WTC11 (cell line): Measurements from ENCODE around the gene PDIA6. TPM values are rescaled to one million over a fixed set of nuclear protein-coding genes. Genes with fewer than 3 reads are reported as not detected.

Experiments
- ATAC-seq: fragments of 200-7000 bp; cut with Tn5 transposase; 2 replicates; pipeline ENCODE4 v1.10.0; 2021; ENCODE audit warnings: mild to moderate bottlenecking, moderate library complexity
- CTCF ChIA-PET: fragments of 300-600 bp; sonication (Branson Sonifier 250); formaldehyde crosslinking; loops from one replicate; lab custom pipeline; 2021; ENCODE audit warnings: antibody characterized with exemption; lab: Charles Lee
- POLR2A ChIA-PET: fragments of 350-600 bp; sonication (Branson Sonifier 250); formaldehyde crosslinking; loops from one replicate; lab custom pipeline; 2021; ENCODE audit warnings: antibody characterized with exemption; lab: Charles Lee
- DNase-seq: peaks from one replicate; pipeline ENCODE4 v3.0.0; 2021; ENCODE audit warnings: low spot score
- H3K27ac Mint-ChIP-seq: 2 replicates; pipeline ENCODE4 v1.8.0; 2021; ENCODE audit warnings: mixed read lengths
- H3K27me3 Mint-ChIP-seq: 2 replicates; pipeline ENCODE4 v1.8.0; 2021; ENCODE audit warnings: low read depth, mild to moderate bottlenecking, moderate library complexity, mixed read lengths
- H3K36me3 Mint-ChIP-seq: 2 replicates; pipeline ENCODE4 v1.8.0; 2021; ENCODE audit warnings: mixed read lengths
- H3K4me1 Mint-ChIP-seq: 2 replicates; pipeline ENCODE4 v1.8.0; 2022; ENCODE audit warnings: mixed read lengths
- H3K4me3 Mint-ChIP-seq: 2 replicates; pipeline ENCODE4 v1.8.0; 2021; ENCODE audit warnings: mild to moderate bottlenecking, moderate library complexity, mixed read lengths
- H3K9me3 Mint-ChIP-seq: 2 replicates; pipeline ENCODE4 v1.8.0; 2021; ENCODE audit warnings: mixed read lengths
- ATF3 ChIP-seq: sonication (generic); formaldehyde crosslinking; conservative IDR thresholded peaks from 2 replicates; pipeline ENCODE4 v1.8.1; 2022; ENCODE audit warnings: mild to moderate bottlenecking, missing genetic modification reagents
- CTCF ChIP-seq: fragments of 200-600 bp; IDR thresholded peaks from 2 replicates; pipeline ENCODE4 v1.8.0; 2022; ENCODE audit warnings: antibody characterized with exemption
- GRHL2 ChIP-seq: fragments of 250-450 bp; sonication (Bioruptor Pico); IDR thresholded peaks from 2 replicates; pipeline ENCODE4 v1.8.0; 2022; ENCODE audit warnings: mild to moderate bottlenecking, moderate library complexity; ENCODE audit not compliant: insufficient replicate concordance, severe bottlenecking
- IRF2 ChIP-seq: sonication (generic); formaldehyde crosslinking; IDR thresholded peaks from 2 replicates; pipeline ENCODE4 v1.8.0; 2022; ENCODE audit warnings: low read depth, missing genetic modification reagents, borderline replicate concordance
- RORB ChIP-seq: fragments of 250-450 bp; sonication (Bioruptor Pico); IDR thresholded peaks from 2 replicates; pipeline ENCODE4 v1.9.0; 2021; ENCODE audit warnings: mild to moderate bottlenecking
- ZNF138 ChIP-seq: sonication (generic); formaldehyde crosslinking; conservative IDR thresholded peaks from 2 replicates; pipeline ENCODE4 v1.8.1; 2022; ENCODE audit warnings: mild to moderate bottlenecking, moderate library complexity, missing genetic modification reagents
- ZNF281 ChIP-seq: sonication (generic); formaldehyde crosslinking; IDR thresholded peaks from 2 replicates; pipeline ENCODE4 v1.8.0; 2023; ENCODE audit warnings: mild to moderate bottlenecking, missing genetic modification reagents
- ZNF532 ChIP-seq: fragments of 250-450 bp; sonication (Bioruptor Pico); IDR thresholded peaks from 2 replicates; pipeline ENCODE4 v1.9.0; 2021; ENCODE audit warnings: mild to moderate bottlenecking, borderline replicate concordance
- total RNA-seq: library from RNA; stranded (reverse); gene quantifications from 3 replicates; pipeline ENCODE4 v1.2.3, GENCODE V29; 2021
- TF ChIP-seq, protein P1 (sequence below): fragments of 250-450 bp; sonication (Bioruptor Pico); IDR thresholded peaks from 2 replicates; pipeline ENCODE4 v2.1.2; 2022; ENCODE audit warnings: mild to moderate bottlenecking, moderate library complexity
- TF ChIP-seq, protein P2 (sequence below): fragments of 250-450 bp; sonication (Bioruptor Pico); IDR thresholded peaks from 2 replicates; pipeline ENCODE4 v1.9.0; 2021; ENCODE audit warnings: mild to moderate bottlenecking
- TF ChIP-seq, protein P3 (sequence below): fragments of 250-450 bp; sonication (Bioruptor Pico); conservative IDR thresholded peaks from 2 replicates; pipeline ENCODE4 v1.9.0; 2021; ENCODE audit warnings: mild to moderate bottlenecking
- TF ChIP-seq, protein P4 (sequence below): fragments of 250-450 bp; sonication (Bioruptor Pico); IDR thresholded peaks from 2 replicates; pipeline ENCODE4 v1.9.0; 2021; ENCODE audit warnings: mild to moderate bottlenecking

Gene PDIA6
- total RNA-seq, 1 experiment from 2014 or later, result 331 TPM

DNA sequence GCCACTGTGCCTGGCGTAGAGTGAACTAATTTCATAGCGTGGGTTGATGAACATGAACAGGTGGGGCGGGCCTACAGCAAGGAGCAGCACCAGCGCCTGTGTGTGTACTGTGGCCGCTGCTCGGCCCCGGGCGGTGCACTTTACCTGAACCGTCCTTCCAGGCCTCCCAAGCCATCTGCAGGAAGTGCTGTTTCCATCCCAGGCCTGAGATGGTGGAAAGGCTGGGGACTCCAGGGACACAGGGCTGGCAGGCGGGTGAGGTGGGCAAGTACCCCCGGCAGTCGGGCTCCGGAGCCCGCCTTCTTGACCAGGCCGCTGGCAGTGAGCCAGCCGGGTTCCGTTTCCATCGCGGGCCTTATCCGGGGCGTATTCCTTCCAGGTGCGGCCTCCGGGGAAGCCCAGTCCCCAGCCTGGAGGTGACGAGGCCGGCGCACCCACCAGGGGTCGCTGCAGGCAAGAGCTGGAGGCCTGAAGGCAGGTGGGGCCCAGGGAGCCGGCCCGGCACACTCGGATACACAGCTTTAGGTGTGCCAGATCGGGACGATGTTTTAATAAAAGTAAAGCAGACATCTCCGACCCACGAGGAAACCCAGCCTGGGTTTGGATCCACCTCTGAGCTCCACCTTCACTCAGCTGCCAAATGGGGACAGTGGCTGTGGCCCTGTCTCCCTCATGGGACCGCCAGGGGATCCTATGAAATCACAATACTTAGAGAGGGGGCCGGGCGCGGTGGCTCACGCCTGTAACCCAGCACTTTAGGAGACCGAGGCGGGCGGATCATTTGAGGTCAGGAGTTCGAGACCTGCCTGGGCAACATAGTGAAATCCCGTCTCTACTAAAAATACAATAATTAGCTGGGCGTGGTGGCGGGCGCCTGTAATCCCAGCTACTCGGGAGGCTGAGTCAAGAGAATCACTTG, 22.7 kb upstream of the PDIA6 start (continued):
- TF ChIP-seq IRF2 (no peak), CTCF (peak; percentile 90)

DNA sequence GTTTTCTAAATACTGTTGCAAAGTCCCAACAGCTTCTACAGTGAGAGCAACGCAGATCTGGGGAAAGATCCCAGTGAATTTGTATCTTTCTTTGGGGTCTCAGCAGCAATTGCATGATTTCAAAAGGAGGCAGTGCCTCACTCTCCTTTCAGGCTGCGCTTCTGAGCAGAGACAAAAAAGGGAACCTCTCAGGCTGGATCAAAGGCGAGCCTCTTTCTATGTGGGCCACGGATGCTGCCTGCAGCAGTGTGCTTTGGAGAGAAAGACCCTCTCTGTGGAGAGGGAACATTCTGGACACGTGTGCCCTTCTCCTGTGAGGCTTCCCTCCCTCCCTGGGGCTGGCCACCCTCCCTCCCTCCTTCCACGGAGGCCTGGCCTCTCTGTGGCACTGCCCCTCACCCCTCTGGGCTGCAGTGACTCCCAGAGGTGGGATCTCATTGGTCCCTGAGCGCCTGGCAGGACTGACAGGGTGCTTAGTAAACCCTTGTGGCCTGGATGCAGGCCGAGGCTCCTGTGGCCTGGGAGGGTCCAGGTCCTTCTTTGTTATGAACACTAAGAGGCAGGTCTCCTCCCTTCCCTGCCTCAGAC, 21.6 kb upstream of the PDIA6 start:
- Mint-ChIP-seq H3K27ac (no peak overlapping the region), H3K4me1 (peaks cover 14% of the 10 kb centered on the region), H3K4me3 (no peak overlapping the region), H3K27me3 (peaks cover 25% of the 10 kb centered on the region), H3K9me3 (no peaks in the 10 kb centered on the region), H3K36me3 (no peaks in the 10 kb centered on the region)
- TF ChIP-seq ATF3 (CRISPR knock-in tag) (no peak), RORB (CRISPR knock-in tag) (no peak), ZNF532 (no peak), ZNF281 (CRISPR knock-in tag) (no peak), GRHL2 (CRISPR knock-in tag) (no peak), ZNF138 (no peak)
- TF ChIP-seq, protein P1, sequence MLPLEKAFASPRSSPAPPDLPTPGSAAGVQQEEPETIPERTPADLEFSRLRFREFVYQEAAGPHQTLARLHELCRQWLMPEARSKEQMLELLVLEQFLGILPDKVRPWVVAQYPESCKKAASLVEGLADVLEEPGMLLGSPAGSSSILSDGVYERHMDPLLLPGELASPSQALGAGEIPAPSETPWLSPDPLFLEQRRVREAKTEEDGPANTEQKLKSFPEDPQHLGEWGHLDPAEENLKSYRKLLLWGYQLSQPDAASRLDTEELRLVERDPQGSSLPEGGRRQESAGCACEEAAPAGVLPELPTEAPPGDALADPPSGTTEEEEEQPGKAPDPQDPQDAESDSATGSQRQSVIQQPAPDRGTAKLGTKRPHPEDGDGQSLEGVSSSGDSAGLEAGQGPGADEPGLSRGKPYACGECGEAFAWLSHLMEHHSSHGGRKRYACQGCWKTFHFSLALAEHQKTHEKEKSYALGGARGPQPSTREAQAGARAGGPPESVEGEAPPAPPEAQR (CRISPR knock-in tag), result no peak
- TF ChIP-seq, protein P2, sequence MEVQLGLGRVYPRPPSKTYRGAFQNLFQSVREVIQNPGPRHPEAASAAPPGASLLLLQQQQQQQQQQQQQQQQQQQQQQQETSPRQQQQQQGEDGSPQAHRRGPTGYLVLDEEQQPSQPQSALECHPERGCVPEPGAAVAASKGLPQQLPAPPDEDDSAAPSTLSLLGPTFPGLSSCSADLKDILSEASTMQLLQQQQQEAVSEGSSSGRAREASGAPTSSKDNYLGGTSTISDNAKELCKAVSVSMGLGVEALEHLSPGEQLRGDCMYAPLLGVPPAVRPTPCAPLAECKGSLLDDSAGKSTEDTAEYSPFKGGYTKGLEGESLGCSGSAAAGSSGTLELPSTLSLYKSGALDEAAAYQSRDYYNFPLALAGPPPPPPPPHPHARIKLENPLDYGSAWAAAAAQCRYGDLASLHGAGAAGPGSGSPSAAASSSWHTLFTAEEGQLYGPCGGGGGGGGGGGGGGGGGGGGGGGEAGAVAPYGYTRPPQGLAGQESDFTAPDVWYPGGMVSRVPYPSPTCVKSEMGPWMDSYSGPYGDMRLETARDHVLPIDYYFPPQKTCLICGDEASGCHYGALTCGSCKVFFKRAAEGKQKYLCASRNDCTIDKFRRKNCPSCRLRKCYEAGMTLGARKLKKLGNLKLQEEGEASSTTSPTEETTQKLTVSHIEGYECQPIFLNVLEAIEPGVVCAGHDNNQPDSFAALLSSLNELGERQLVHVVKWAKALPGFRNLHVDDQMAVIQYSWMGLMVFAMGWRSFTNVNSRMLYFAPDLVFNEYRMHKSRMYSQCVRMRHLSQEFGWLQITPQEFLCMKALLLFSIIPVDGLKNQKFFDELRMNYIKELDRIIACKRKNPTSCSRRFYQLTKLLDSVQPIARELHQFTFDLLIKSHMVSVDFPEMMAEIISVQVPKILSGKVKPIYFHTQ (CRISPR knock-in tag), result no peak
- TF ChIP-seq, protein P3, sequence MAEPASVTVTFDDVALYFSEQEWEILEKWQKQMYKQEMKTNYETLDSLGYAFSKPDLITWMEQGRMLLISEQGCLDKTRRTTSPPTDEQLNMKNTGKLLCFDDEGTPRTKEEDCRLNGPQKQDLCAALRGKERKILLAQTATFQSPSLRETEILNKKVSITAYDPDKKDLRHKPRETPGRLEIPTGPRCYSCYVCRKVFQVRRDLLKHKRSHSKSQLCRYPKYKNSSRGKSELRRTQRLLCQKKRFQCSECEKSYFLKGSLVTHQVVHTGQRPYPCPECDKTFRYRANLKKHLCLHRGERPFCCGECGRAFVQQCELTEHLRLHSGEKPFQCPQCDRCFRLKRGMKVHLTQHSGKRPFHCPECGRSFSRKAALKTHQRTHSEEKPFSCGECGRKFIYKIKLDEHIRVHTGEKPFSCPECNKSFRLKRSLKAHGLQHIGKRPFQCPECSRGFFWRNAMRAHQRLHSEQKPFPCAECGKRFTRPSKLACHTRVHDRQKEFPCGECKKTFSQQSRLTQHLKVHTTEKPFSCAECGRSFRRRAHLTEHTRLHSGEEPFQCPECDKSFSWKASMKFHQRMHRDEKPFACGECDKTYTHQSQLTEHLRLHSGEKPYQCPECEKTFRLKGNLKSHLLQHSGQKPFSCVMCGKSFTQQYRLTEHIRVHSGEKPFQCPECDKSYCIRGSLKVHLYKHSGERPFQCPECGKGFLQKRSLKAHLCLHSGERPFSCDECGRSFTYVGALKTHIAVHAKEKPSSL (CRISPR knock-in tag), result no peak
- TF ChIP-seq, protein P4, sequence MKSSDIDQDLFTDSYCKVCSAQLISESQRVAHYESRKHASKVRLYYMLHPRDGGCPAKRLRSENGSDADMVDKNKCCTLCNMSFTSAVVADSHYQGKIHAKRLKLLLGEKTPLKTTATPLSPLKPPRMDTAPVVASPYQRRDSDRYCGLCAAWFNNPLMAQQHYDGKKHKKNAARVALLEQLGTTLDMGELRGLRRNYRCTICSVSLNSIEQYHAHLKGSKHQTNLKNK (CRISPR knock-in tag), result no peak
- no peak for DNase-seq
- ChIA-PET POLR2A (no interaction called here), CTCF (interaction anchor here (0.6 to 8.3 kb wide), 5 partner anchors 30 to 298 kb away, joined by 3 to 231 read pairs (median 8); a partner anchor contains a TSS)
- ATAC-seq, result no peak
